A549 (cell line): ENCODE data around the gene EYA2. TPM values are rescaled to one million over a fixed set of nuclear protein-coding genes. Genes with fewer than 3 reads are reported as not detected.

Experiments
- ATAC-seq, 2 experiments: fragments of 200-7000 bp in 1 of 2; fragments of >200 bp in 1 of 2; cut with Nextera tagmentation in 1 of 2; cut with Tn5 transposase in 1 of 2; 3 replicates each; pipeline versions ENCODE4 v1.8.0 to v1.9.1; 2018 to 2020; ENCODE audit warnings: mild to moderate bottlenecking in 1 of 2, moderate library complexity in 1 of 2
- CTCF ChIA-PET: fragments of 300-600 bp; sonication (Branson Sonifier 250); formaldehyde crosslinking; extraction: SDS; loops from one replicate; lab custom pipeline; 2021; ENCODE audit warnings: antibody characterized with exemption, inconsistent platforms; lab: Yijun Ruan, JAX
- POLR2A ChIA-PET: fragments of 350-600 bp; formaldehyde crosslinking; extraction: SDS; loops from one replicate; lab custom pipeline; 2021; ENCODE audit warnings: antibody characterized with exemption, inconsistent platforms; lab: Yijun Ruan, JAX
- DNase-seq, 2 experiments: peaks; one replicate each; pipeline versions ENCODE4 v3.0.0 to v3.0.0-alpha.2; 2011 to 2016; ENCODE audit warnings: low read depth in 1 of 2, low spot score in 1 of 2
- FAIRE-seq: peaks from 2 replicates; lab custom pipeline; 2011; peaks lifted over from hg19 to GRCh38; lab: Jason Lieb, UNC
- H3K27ac ChIP-seq, 2 experiments: fragments of >200 bp; sonication (Bioruptor Twin); formaldehyde crosslinking; 3 replicates each; pipeline ENCODE4 v1.5.1; 2016 to 2017
- H3K4me1 ChIP-seq: fragments of >200 bp; sonication (Bioruptor Twin); formaldehyde crosslinking; 3 replicates; pipeline ENCODE4 v1.6.1; 2016
- H3K4me2 ChIP-seq: fragments of >200 bp; sonication (Bioruptor Twin); formaldehyde crosslinking; 3 replicates; pipeline ENCODE4 v1.6.1; 2016
- H3K4me3 ChIP-seq: fragments of >200 bp; sonication (Bioruptor Twin); formaldehyde crosslinking; 3 replicates; pipeline ENCODE4 v1.5.1; 2016
- H3K9me3 ChIP-seq: fragments of >200 bp; sonication (Bioruptor Twin); formaldehyde crosslinking; 3 replicates; pipeline ENCODE4 v1.6.1; 2016
- BCL3 ChIP-seq: fragments of >200 bp; sonication (Bioruptor Twin); formaldehyde crosslinking; IDR thresholded peaks from 3 replicates; pipeline ENCODE4 v1.6.1; 2016
- BHLHE40 ChIP-seq: IDR thresholded peaks from 2 replicates; pipeline ENCODE4 v1.6.1; 2012; ENCODE audit warnings: low read depth, low read length, inconsistent platforms
- CEBPB ChIP-seq, 2 experiments: fragments of >200 bp in 1 of 2; sonication (Bioruptor Twin) in 1 of 2; formaldehyde crosslinking in 1 of 2; IDR thresholded peaks; 2 replicates each; pipeline ENCODE4 v1.6.1; 2012 to 2016
- CHD2 ChIP-seq: fragments of 150-350 bp; IDR thresholded peaks from 2 replicates; pipeline ENCODE4 v1.6.1; 2014; ENCODE audit warnings: low read length; ENCODE audit not compliant: partially characterized antibody
- E2F6 ChIP-seq: IDR thresholded peaks from 2 replicates; pipeline ENCODE4 v1.6.1; 2012; ENCODE audit warnings: low read depth, borderline replicate concordance
- EP300 ChIP-seq, 2 experiments: fragments of >200 bp; sonication (Bioruptor Twin); formaldehyde crosslinking; IDR thresholded peaks; 2 replicates in 1 of 2; 3 replicates in 1 of 2; pipeline ENCODE4 v1.6.1; 2016 to 2017
- FOSL2 ChIP-seq, 2 experiments: fragments of 450-650 bp in 1 of 2; fragments of >200 bp in 1 of 2; sonication (Bioruptor Twin) in 1 of 2; formaldehyde crosslinking; IDR thresholded peaks; 2 replicates each; pipeline versions ENCODE4 v1.5.0 to v1.6.1; 2016 to 2020; ENCODE audit warnings: mild to moderate bottlenecking in 1 of 2, moderate library complexity in 1 of 2
- FOXS1 ChIP-seq: fragments of 250-450 bp; sonication (Bioruptor Pico); IDR thresholded peaks from 2 replicates; pipeline ENCODE4 v1.5.0; 2020; ENCODE audit warnings: mild to moderate bottlenecking, moderate library complexity
- HDAC2 ChIP-seq: fragments of 200-600 bp; sonication (generic); IDR thresholded peaks from 2 replicates; pipeline ENCODE4 v1.6.1; 2016
- HEYL ChIP-seq: fragments of 250-450 bp; sonication (Bioruptor Pico); IDR thresholded peaks from 2 replicates; pipeline ENCODE4 v1.8.0; 2021; ENCODE audit warnings: mild to moderate bottlenecking, moderate library complexity
- HOXA7 ChIP-seq: fragments of 250-450 bp; sonication (Bioruptor Pico); IDR thresholded peaks from 2 replicates; pipeline ENCODE4 v1.5.0; 2020; ENCODE audit warnings: mild to moderate bottlenecking, moderate library complexity
- HOXB5 ChIP-seq: fragments of 250-450 bp; sonication (Bioruptor Pico); IDR thresholded peaks from 2 replicates; pipeline ENCODE4 v1.5.0; 2020; ENCODE audit warnings: mild to moderate bottlenecking, moderate library complexity
- JUN ChIP-seq, 2 experiments: fragments of >200 bp; sonication (Bioruptor Twin); formaldehyde crosslinking; IDR thresholded peaks; 2 replicates in 1 of 2; 3 replicates in 1 of 2; pipeline ENCODE4 v1.6.1; 2016 to 2017
- KDM1A ChIP-seq: fragments of 200-600 bp; sonication (generic); IDR thresholded peaks from 2 replicates; pipeline ENCODE4 v1.6.1; 2016; ENCODE audit warnings: low read depth, mild to moderate bottlenecking
- KDM5A ChIP-seq: fragments of 200-600 bp; sonication (generic); IDR thresholded peaks from 2 replicates; pipeline ENCODE4 v1.6.1; 2016; ENCODE audit warnings: antibody characterized with exemption, mild to moderate bottlenecking
- MAFK ChIP-seq: fragments of 450-650 bp; IDR thresholded peaks from 2 replicates; pipeline ENCODE4 v1.6.1; 2014; ENCODE audit not compliant: partially characterized antibody
- MAX ChIP-seq: IDR thresholded peaks from 2 replicates; pipeline ENCODE4 v1.6.1; 2012
- NPAS2 ChIP-seq: fragments of 250-450 bp; sonication (Bioruptor Pico); IDR thresholded peaks from 2 replicates; pipeline ENCODE4 v1.8.0; 2022; ENCODE audit warnings: mild to moderate bottlenecking, moderate library complexity, borderline replicate concordance
- PBX3 ChIP-seq: IDR thresholded peaks from 2 replicates; pipeline ENCODE4 v1.6.1; 2012
- POLR2AphosphoS2 ChIP-seq: conservative IDR thresholded peaks from 2 replicates; pipeline ENCODE4 v1.6.1; 2012; ENCODE audit warnings: low read length, improper control_type of control experiment, inconsistent platforms
- RARB ChIP-seq: fragments of 250-450 bp; sonication (Bioruptor Pico); IDR thresholded peaks from 2 replicates; pipeline ENCODE4 v1.8.0; 2021; ENCODE audit warnings: mild to moderate bottlenecking, moderate library complexity
- RCOR1 ChIP-seq: fragments of 150-350 bp; IDR thresholded peaks from 2 replicates; pipeline ENCODE4 v1.6.1; 2014; ENCODE audit warnings: antibody characterized with exemption, low read length, low read depth
- RNF2 ChIP-seq: fragments of 200-600 bp; sonication (generic); IDR thresholded peaks from 2 replicates; pipeline ENCODE4 v1.6.1; 2016; ENCODE audit warnings: low read depth, mild to moderate bottlenecking, antibody characterized with exemption, moderate library complexity, borderline replicate concordance
- SMC3 ChIP-seq: fragments of >200 bp; sonication (Bioruptor Twin); formaldehyde crosslinking; IDR thresholded peaks from 3 replicates; pipeline ENCODE4 v1.6.1; 2018; ENCODE audit warnings: inconsistent platforms
- SREBF2 ChIP-seq: fragments of 450-650 bp; IDR thresholded peaks from 2 replicates; pipeline ENCODE4 v1.6.1; 2014; ENCODE audit warnings: mild to moderate bottlenecking, moderate library complexity
- TFCP2L1 ChIP-seq: fragments of 250-450 bp; sonication (Bioruptor Pico); IDR thresholded peaks from 2 replicates; pipeline ENCODE4 v1.5.0; 2021; ENCODE audit warnings: mild to moderate bottlenecking
- TP53 ChIP-seq: fragments of 250-450 bp; sonication (Bioruptor Pico); IDR thresholded peaks from 2 replicates; pipeline ENCODE4 v1.5.0; 2021; ENCODE audit warnings: mild to moderate bottlenecking, moderate library complexity
- ZC3H11A ChIP-seq: fragments of 450-650 bp; IDR thresholded peaks from 2 replicates; pipeline ENCODE4 v1.6.1; 2014; ENCODE audit warnings: antibody characterized with exemption, mild to moderate bottlenecking
- ZFP36 ChIP-seq: fragments of 450-650 bp; IDR thresholded peaks from 2 replicates; pipeline ENCODE4 v1.6.1; 2014; ENCODE audit warnings: borderline replicate concordance; ENCODE audit not compliant: partially characterized antibody
- ZSCAN20 ChIP-seq: fragments of 250-450 bp; sonication (Bioruptor Pico); IDR thresholded peaks from 2 replicates; pipeline ENCODE4 v1.8.0; 2022; ENCODE audit warnings: mild to moderate bottlenecking, moderate library complexity
- WGBS: methylation state at CpG from one replicate; pipeline ENCODE4 v1.1.6; 2017; ENCODE audit errors: missing lambda C conversion rate; 5-methylcytosine and 5-hydroxymethylcytosine counted together
- polyA plus RNA-seq, 4 experiments: library from polyadenylated mRNA; depleted of rRNA in 3 of 4; stranded (reverse); fragments of >200 nt; fragmentation: RNase III in 1 of 4; extraction: RNeasy Plus Mini Kit Qiagen cat#74134 plus additional on column Dnase treatment in 1 of 4; gene quantifications; 2 replicates in 3 of 4; 3 replicates in 1 of 4; pipeline ENCODE4 v1.2.3, GENCODE V29; 2011 to 2017
- TF ChIP-seq, protein P1 (sequence below): fragments of >200 bp; sonication (Bioruptor Twin); formaldehyde crosslinking; IDR thresholded peaks from 2 replicates; pipeline ENCODE4 v1.6.1; 2016

The EYA2 gene
- polyA plus RNA-seq, 2 of the 4 experiments (the other 2 are of a cell fraction), result 4.5 to 4.6 TPM

DNA sequence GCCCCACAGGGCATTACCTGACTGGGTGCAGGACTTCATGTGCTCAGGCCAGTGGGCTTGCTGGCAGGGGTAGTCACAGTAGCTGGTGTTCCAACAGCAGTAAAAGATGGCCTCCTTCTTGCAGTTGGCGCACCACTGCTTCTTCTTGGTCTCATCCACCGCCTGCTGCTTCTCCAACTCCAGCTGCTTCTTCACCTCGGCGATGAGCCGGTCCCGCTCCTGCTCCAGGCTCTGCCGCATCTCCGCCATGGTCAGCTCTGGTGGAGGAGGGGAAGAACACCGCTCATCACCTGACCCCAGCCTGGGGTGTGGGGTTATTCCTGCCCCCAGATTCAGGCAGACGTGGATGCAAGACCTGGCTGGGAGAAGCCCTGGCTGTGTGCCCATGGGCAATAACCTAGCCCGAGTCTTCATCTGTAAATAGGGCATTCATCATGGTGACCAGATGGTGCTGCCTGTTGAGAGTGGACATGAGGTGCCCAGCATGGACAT lies 329.7 kb downstream of the EYA2 start:
- no peaks in the 10 kb centered on the region for H3K9me3 ChIP-seq
- POLR2A ChIA-PET, result no interaction called here
- H3K27ac ChIP-seq, result no peak overlapping the region
- TF ChIP-seq HOXA7 (CRISPR knock-in tag), result no peak
- TF ChIP-seq HOXB5 (CRISPR knock-in tag), result no peak
- TF ChIP-seq, all 56 proteins: peak for 0
- ATAC-seq (no peak), DNase-seq (no peak), FAIRE-seq (no peak)
- no peak overlapping the region for H3K4me2 ChIP-seq
- 92% methylated on average over 11 of the region's 11 CpGs for WGBS
- no peak overlapping the region for H3K4me3 ChIP-seq
- H3K4me1 ChIP-seq, result no peaks in the 10 kb centered on the region
- CTCF ChIA-PET, result no interaction called here

DNA sequence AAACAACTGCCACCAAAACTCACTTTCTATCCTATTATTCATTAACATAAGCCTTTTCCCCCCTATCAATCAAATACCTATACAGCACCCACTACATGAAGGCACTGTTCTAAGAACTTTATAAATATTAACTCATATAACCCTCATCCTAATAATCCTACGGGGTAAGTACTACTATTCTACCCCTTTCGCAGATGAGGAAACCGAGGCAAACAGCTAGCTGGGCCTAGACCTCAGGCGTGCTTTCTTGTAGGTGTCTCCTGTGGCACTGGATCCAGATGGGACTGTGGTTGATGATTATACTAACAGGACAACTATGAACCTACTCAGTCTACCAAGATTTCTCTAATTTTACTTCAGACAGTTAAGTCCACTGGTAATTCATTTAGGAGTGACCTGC lies 330.2 kb downstream of the EYA2 start:
- ChIA-PET CTCF (no interaction called here), POLR2A (no interaction called here)
- TF ChIP-seq ZSCAN20 (CRISPR knock-in tag), result no peak
- TF ChIP-seq JUN (IDR thresholded peaks at IDR 0.05), result no peak
- TF ChIP-seq CEBPB (IDR thresholded peaks at IDR 0.05), result no peak
- no peak for TF ChIP-seq HOXB5 (CRISPR knock-in tag)
- TF ChIP-seq, protein P1, sequence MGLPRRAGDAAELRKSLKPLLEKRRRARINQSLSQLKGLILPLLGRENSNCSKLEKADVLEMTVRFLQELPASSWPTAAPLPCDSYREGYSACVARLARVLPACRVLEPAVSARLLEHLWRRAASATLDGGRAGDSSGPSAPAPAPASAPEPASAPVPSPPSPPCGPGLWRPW, result no peak
- TF ChIP-seq SMC3, result no peak
- TF ChIP-seq E2F6, result no peak
- no peak for TF ChIP-seq PBX3
- TF ChIP-seq RARB (CRISPR knock-in tag), result no peak
- TF ChIP-seq BCL3, result no peak
- TF ChIP-seq KDM5A, result no peak
- no peak for TF ChIP-seq EP300 (IDR thresholded peaks at IDR 0.05)
- TF ChIP-seq RNF2, result no peak
- TF ChIP-seq TP53 (CRISPR knock-in tag), result no peak
- TF ChIP-seq NPAS2 (CRISPR knock-in tag), result no peak
- TF ChIP-seq POLR2AphosphoS2, result no peak
- no peak for TF ChIP-seq ZFP36
- TF ChIP-seq RCOR1, result no peak
- no peak for TF ChIP-seq KDM1A
- TF ChIP-seq TFCP2L1 (CRISPR knock-in tag), result no peak
- Histone ChIP-seq H3K27ac (no peak overlapping the region), H3K4me1 (no peaks in the 10 kb centered on the region), H3K4me2 (no peak overlapping the region), H3K4me3 (no peak overlapping the region), H3K9me3 (no peaks in the 10 kb centered on the region)
- DNase-seq (no peak), FAIRE-seq (no peak), ATAC-seq (no peak)
- WGBS, result 90% methylated on average over 4 of the region's 4 CpGs

- WGBS, result 100% methylated on average over 1 of the region's 1 CpG
- ATAC-seq (no peak), FAIRE-seq (no peak), DNase-seq (no peak)
- Histone ChIP-seq H3K4me2 (no peak overlapping the region), H3K4me3 (no peak overlapping the region), H3K27ac (no peak overlapping the region), H3K4me1 (no peaks in the 10 kb centered on the region), H3K9me3 (no peaks in the 10 kb centered on the region)
- ChIA-PET POLR2A (no interaction called here), CTCF (interaction anchor here (0.9 kb wide), 1 partner anchor 303 kb away, joined by 3 read pairs; no protein-coding TSS in a partner anchor)
- TF ChIP-seq HOXA7 (CRISPR knock-in tag) (no peak), FOSL2 (IDR thresholded peaks at IDR 0.05) (no peak), FOSL2 (CRISPR knock-in tag; IDR thresholded peaks at IDR 0.05) (no peak), HOXB5 (CRISPR knock-in tag) (no peak), BHLHE40 (no peak), MAFK (no peak), ZC3H11A (no peak), FOXS1 (CRISPR knock-in tag) (no peak), HEYL (CRISPR knock-in tag) (no peak), CHD2 (no peak), SREBF2 (no peak), BCL3 (no peak), KDM1A (no peak), TP53 (CRISPR knock-in tag) (no peak), HDAC2 (no peak), MAX (no peak), RARB (CRISPR knock-in tag) (no peak)
Observed at GRCh38 chr20:47225458-47225857, 330.8 kb downstream of the EYA2 start.
